WTC11 (cell line): ENCODE results near the gene GPC5.

Source experiments
- CTCF ChIP-seq: fragments of 200-600 bp; IDR thresholded peaks from 2 replicates; pipeline ENCODE4 v1.8.0; 2022; ENCODE audit warnings: antibody characterized with exemption
- KAT7 ChIP-seq: sonication (generic); formaldehyde crosslinking; IDR thresholded peaks from 2 replicates; pipeline ENCODE4 v1.8.1; 2023; ENCODE audit warnings: missing genetic modification reagents, mild to moderate bottlenecking, borderline replicate concordance
- MAX ChIP-seq: sonication (generic); formaldehyde crosslinking; IDR thresholded peaks from 2 replicates; pipeline ENCODE4 v1.8.0; 2022; ENCODE audit warnings: mild to moderate bottlenecking, missing genetic modification reagents

GRCh38 chr13:92613921-92614320 is 1215.5 kb downstream of the GPC5 start:
- TF ChIP-seq MAX (CRISPR knock-in tag) (no peak), CTCF (no peak), KAT7 (no peak)
